Transverse colon (tissue), 4 donors: ENCODE data around the gene TYRO3.
"Not testable (repeated sequence)": the region's sequence is repeated elsewhere in the genome, so short reads cannot be mapped to it uniquely, and the experiment has no call there.

ENCODE experiments used
- CTCF ChIP-seq, 5 experiments: fragments of 200-600 bp in 3 of 5; fragments of 450-650 bp in 2 of 5; sonication (generic) in 3 of 5; IDR thresholded peaks; 1 replicate in 2 of 5; 2 replicates in 3 of 5; pipeline ENCODE4 v1.5.1; 2016 to 2017; ENCODE audit warnings: antibody characterized with exemption in 5 of 5, inconsistent platforms in 3 of 5, mild to moderate bottlenecking in 2 of 5, moderate library complexity in 1 of 5
- EP300 ChIP-seq: sonication (generic); formaldehyde crosslinking; IDR thresholded peaks from one replicate; pipeline ENCODE4 v1.6.1; 2017; ENCODE audit warnings: antibody characterized with exemption, low read depth
- POLR2AphosphoS5 ChIP-seq, 3 donors: sonication (generic); formaldehyde crosslinking; IDR thresholded peaks; one replicate each; pipeline ENCODE4 v1.6.1; 2016; ENCODE audit warnings: antibody characterized with exemption in 3 of 3

DNA sequence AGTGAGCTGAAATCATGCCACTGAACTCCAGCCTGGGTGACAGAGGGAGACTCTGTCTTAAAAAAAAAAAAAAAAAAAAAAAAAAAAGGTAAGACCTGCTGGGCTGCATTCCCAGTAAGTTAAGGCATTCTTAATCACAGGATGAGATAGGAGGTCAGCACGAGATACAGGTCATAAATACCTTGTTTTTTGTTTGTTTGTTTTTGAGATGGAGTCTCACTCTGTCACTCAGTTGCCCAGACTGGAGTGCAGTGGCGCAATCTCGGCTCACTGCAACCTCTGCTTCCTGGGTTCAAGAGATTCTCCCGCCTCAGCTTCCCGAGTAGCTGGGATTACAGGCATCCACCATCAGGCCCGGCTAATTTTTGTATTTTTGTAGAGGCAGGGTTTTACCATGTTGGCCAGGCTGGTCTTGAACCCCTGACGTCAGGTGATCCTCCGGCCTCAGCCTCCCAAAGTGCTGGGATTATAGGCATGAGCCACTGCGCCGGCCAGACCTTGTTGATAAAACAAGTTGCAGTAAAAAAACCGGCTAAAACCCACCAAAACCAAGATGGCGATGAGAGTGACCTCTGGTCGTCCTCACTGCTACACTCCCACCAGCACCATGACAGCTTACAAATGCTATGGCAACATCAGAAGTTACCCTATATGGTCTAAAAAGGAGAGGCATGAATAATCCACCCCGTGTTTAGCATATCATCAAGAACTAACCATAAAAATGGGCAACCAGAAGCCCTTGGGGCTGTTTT is 27.7 kb downstream of the TYRO3 start:
- not testable (repeated sequence) for TF ChIP-seq CTCF (IDR thresholded peaks at IDR 0.05); EP300; POLR2AphosphoS5 (IDR thresholded peaks at IDR 0.05)
